GM21825 (cell line): ENCODE data around the gene ADAMTSL4.
"Not testable (repeated sequence)": the region's sequence is repeated elsewhere in the genome, so short reads cannot be mapped to it uniquely, and the experiment has no call there.

ENCODE experiments used
- ATAC-seq: cut with Tn5 transposase; IDR thresholded peaks from one replicate; pipeline ENCODE4 v1.9.1; 2021; ENCODE audit warnings: mild to moderate bottlenecking, moderate library complexity; ENCODE audit not compliant: unreplicated experiment

Gene ADAMTSL4

DNA sequence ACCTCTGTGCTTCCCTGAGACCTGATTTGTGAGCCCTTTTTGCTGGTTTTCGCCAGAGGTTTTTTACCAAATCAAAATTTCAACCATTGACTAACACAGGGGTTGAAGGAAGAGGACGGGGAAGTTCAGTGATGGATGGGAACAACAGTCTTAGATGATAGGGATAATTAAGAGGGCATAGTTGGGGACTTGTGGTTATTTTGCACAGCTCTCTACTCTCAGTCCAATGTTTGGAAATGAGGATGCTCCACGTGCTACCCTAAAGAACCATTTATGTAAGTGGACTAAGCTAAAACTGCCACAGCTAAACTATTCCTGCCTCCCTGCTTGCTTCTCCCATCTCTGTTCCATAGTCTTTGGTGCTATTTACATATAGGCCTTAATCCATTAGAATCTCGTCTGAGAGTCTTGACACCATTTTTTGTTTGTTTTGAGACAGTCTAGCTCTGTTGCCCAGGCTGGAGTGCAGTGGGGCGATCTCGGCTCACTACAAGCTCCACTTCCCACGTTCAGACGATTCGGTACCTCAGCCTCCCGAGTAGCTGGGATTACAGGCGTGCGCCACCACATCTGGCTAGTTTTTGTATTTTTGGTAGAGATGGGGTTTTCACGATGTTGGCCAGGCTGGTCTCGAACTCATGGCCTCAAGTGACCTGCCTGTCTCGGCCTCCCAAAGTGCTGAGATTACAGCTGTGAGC, 30.9 kb downstream of the ADAMTSL4 start:
- ATAC-seq, result no peak

DNA sequence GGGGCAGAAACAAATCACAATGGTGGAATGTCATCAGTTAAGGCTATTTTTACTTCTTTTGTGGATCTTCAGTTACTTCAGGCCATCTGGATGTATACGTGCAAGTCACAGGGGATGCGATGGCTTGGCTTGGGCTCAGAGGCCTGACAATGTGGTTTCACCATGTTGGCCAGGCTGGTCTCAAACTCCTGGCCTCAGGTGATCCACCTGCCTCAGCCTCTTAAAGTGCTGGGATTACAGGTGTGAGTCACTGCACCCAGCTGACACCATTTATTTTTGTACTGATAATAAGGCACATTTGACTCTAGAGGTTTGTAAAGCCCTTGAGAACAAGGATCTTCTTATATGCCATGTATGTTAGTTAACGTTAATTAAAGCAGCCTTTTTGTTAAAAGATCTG, 31.8 kb downstream of the ADAMTSL4 start:
- not testable (repeated sequence) for ATAC-seq

DNA sequence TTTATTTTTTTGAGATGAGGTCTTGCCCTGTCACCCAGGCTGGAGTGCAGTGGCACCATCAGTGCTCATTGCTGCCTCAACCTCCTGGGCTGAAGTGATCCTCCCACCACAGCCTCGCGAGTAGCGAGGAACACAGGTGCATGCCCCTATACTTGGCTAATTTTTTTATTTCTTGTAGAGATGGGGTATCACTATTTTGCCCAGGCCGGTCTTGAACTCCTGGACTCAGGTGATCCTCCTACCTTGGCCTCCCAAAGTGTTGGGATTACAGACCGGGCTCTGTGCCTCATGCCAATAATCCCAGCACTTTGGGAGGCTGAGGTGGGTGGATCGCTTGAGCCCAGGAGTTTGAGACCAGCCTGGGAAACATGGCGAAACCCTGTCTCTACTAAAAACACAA, 32.2 kb downstream of the ADAMTSL4 start:
- ATAC-seq, result not testable (repeated sequence)

DNA sequence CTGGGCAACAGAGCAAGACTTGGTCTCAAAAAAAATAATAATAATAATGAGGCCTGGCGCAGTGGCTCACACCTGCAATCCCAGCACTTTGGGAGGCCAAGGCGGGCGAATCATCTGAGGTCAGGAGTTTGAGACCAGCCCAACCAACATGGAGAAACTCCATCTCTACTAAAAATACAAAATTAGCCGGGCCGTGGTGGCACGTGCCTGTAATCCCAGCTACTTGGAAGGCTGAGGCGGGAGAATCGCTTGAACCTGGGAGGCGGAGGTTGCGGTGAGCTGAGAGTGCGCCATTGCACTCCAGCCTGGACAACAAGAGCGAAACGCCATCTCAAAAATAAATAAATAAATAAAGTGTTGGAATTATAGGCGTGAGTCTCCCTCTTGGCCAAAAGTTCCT, 32.8 kb downstream of the ADAMTSL4 start:
- ATAC-seq, result not testable (repeated sequence)

DNA sequence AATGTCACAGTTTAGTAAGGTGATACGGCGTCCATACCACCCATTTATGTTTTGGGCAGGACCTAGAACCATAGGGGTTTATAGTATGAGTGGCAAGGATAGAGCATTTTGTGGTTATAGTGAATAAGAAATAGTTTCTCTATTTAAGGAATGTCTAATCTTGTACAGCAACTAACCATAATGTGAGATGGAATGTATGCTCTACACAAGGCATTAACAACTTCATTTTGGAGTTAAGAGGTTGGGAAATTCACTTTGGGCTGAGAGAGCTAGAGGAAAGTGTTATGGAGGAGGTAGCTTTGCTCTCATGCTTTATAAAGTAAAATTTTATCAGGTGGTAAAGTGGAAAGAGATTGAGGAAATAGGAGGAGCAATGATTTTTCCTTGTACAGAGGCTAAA, 33.2 kb downstream of the ADAMTSL4 start:
- ATAC-seq, result no peak

DNA sequence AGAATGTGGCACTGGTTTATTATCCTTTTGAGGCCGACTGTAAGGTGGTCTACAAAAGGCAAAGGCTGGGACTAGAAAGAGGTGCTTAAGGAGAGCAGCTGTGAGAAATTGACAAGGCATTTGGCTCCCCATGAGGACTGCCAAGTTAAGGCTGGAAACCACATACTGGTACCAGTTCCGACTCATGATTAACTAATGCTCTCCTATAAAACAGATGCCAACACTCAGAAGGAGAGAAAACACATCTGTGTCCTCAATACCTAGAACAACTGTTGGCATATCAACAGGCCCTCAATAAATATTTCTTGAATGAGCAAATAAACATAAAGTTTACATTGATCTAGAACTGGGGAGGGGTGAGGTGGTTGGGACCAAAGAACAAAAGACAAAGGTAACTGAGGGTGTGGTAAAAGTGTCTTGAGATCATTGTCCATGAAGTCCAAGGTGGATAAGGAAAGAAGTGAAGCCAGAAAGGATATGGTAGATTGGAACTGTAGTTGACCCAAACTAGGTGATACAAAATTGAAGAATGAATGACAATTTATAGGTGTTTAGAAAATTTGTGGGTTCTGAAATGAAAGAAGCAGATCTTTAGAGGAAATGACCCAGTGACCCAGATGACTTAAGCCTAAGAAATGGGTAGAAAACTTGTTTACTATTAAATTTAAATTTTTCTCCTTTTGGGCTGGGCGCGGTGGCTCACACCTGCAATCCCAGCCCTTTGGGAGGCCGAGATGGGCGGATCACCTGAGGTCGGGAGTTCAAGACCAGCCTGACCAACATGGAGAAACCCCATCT, 47.1 kb downstream of the ADAMTSL4 start:
- ATAC-seq, result no peak

DNA sequence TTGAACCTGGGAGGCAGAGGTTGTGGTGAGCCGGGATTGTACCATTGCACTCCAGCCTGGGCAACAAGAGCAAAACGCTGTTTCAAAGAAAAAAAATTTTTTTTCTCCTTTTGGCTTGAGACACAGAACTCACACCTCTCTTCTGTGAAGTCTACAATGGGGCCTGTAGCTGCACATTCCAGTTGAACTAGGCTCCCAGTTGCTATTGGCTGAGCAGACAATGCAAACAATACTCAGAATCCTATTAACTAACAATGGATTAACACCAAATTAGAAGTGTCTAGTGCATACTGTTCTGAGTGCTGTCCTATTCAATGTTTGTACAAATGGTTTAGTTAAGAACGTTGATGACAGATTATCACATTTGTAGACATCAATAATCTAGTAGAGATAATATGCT, 47.8 kb downstream of the ADAMTSL4 start:
- ATAC-seq, result no peak

DNA sequence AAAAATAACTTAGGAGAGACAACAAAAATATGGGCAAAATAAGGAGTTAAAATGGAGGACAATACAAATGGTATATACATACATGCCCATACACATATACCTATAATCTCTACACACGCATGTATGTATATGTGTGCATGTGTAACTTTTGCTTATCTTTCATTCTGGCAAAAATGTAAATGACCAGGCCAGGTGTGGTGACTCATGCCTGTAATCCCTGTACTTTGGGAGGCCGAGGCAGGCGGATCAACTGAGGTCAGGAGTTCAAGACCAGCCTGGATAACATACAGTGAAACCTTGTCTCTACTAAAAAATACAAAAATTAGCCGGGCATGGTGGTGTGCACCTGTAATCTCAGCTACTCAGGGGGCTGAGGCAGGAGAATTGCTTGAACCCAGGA, 49.1 kb downstream of the ADAMTSL4 start:
- ATAC-seq, result not testable (repeated sequence)

DNA sequence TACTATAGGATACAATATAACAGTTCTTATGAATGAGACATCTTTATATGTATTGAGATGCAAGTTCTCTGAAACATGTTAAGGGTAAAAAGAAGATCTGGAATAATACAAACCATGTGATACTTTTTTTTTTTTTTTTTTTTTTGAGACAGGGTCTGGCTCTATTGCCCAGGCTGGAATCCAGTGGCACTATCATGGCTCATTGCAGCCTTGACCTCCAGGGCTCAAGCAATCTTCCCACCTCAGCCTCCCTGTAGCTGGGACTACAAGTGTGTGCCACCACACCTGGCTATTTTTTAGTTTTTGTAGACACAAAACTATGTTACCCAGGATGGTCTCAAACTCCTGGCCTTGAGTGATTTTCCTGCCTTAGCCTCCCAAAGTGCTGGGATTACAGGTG, 52.3 kb downstream of the ADAMTSL4 start:
- ATAC-seq, result no peak

DNA sequence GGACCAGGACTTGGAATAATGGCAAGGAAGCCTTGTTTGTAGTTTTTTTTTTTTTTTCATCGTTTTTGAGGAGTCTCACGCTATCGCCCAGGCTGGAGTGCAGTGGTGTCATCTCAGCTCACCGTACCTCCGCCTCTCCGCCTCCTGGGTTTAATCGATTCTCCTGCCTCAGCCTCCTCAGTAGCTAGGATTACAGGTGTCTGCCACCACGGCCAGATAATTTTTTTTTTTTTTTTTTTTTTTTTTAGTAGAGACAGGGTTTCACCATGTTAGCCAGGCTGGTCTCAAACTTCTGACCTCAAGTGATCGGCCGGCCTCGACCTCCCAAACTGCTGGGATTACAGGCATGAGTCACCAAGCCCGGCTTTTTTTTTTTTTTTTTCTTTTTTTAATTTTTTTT, 53.2 kb downstream of the ADAMTSL4 start:
- ATAC-seq, result not testable (repeated sequence)

DNA sequence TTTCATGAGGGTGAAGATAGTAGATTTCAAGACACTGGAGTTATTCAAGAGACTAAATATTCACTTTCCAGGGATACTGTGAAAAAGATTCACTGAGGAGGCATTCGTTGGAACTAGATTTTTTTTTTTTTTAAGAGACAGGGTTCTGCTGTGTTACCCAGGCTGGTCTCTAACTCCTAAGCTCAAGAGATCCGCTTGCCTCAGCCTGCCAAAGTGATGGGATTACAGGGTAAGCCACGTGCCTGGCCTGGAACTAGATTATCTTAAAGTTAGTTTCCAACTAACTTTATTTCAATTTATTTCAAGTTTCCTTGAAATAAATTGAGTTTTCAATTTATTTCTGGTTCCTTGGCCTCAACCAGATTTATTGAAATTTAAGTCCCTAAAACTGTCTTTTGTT, 54.5 kb downstream of the ADAMTSL4 start:
- no peak for ATAC-seq

DNA sequence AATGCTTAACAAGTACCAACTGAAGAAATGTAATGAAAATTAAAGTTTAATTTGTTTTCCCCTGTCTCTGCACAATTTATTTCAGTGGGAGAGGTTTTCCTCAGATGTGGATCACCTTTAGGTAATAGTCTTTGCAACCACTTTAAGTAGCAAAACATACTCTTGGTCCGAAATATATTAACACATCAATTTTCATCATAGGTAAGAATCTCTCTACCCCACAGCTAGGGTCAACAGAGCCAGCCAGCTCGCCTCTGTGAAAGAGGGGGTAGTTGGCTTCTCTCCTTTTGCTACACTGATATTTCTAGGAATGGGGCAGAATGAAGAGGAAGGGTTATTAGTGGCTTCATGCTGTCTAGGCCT, 55.0 kb downstream of the ADAMTSL4 start:
- no peak for ATAC-seq

DNA sequence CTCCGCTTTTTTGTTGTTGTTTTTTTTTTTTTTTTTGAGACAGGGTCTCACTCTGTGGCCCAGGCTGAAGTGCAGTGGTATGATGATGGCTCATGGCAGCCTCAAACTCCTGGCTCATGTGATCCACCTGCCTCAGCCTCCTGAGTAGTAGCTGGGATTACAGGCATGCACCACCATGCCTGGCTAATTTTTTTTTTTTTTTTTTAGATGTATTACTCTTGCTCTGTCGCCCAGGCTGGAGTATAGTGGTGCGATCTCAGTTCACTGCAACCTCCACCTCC, 56.2 kb downstream of the ADAMTSL4 start:
- ATAC-seq, result not testable (repeated sequence)

DNA sequence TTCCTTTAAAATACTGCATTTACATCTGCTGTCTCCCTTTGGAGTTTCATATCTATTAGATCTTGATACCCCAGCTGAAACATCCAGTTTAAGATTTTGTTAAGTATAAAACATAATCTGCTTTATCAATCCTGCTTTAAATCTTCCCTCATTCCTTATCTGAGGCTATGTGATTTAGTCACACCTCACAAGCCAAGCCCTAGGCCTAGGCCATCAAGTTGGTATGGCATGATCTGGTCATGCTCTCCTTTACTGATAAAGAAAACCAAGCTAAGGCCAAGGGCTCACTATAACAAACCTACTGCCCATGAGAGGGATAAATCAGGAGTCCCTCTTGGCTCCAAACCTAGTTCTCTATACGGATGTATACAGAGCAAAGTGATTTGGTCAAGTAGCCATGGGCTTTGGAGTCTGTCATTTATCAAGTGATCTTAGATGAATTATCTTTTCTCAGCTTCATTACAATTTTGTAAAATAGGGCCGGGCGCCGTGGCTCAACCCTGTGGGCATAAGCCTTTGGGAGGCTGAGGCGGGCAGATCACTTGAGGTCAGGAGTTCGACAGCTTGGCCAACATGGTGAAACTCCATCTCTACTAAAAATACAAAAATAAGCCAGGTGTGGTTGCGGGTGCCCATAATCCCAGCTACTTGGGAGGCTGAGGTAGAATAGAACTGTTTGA, 57.4 kb downstream of the ADAMTSL4 start:
- no peak for ATAC-seq

DNA sequence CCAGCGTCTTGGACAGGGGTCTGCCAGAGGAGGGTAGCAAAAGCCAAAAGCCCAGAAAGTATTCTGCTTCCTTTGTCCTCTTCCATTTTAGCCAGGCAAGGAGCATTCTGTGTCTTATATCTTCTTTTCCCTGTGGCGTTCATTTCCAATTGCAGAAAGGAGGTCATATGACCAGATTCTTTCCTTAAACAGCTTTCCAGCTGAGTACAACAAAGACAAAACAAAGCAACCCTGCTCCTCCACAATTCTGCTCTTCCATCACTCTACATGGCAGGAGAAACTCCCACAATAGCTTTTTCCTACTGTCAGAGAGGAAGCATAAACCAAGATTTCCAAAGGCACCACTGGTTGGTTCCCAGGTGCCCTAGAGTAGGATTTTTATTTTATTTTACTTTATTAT, 60.5 kb downstream of the ADAMTSL4 start:
- no peak for ATAC-seq
